DND-41 (cell line): ENCODE measurements around the gene FGFBP3.
"Not testable (repeated sequence)": the region's sequence is repeated elsewhere in the genome, so short reads cannot be mapped to it uniquely, and the experiment has no call there.

Source experiments
- CTCF ChIP-seq: IDR thresholded peaks from 2 replicates; pipeline ENCODE4 v1.5.1; 2012; ENCODE audit warnings: borderline replicate concordance, low read length, moderate library complexity, mild to moderate bottlenecking; ENCODE audit not compliant: poor library complexity, severe bottlenecking; ENCODE audit errors: extremely low read depth
- EZH2 ChIP-seq: IDR thresholded peaks from 3 replicates; pipeline ENCODE4 v1.6.1; 2012; ENCODE audit warnings: borderline replicate concordance, low read depth, mild to moderate bottlenecking, moderate library complexity, low read length, inconsistent platforms; ENCODE audit not compliant: severe bottlenecking

- TF ChIP-seq CTCF, EZH2: not testable (repeated sequence)
Observed at GRCh38 chr10:91894261-91894685, 15.0 kb downstream of the FGFBP3 start.
